NCI-H2171 (cell line): Measurements from ENCODE around the gene BSX.

Experiments
- DNase-seq: peaks from one replicate; lab custom pipeline; 2025; lab: John Stamatoyannopoulos, UW

The BSX gene

DNA sequence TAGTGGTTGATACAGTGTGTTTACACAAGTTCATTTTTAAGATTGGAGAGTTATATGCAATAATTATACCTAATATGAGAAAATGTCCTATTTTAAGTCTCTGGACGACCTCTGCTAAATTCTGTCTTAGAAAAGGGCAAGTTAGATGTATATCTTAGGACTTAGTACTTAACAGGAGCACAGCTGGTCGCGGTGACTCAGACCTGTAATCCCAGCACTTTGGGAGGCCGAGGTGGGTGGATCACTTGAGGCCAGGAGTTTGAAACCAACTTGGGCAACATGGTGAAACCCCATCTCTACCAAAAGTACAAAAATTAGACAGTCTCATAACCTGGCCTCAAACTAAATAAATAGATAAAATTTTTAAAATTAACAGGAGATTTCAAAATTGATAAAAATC is 27.2 kb downstream of the BSX start:
- no peak for DNase-seq

DNA sequence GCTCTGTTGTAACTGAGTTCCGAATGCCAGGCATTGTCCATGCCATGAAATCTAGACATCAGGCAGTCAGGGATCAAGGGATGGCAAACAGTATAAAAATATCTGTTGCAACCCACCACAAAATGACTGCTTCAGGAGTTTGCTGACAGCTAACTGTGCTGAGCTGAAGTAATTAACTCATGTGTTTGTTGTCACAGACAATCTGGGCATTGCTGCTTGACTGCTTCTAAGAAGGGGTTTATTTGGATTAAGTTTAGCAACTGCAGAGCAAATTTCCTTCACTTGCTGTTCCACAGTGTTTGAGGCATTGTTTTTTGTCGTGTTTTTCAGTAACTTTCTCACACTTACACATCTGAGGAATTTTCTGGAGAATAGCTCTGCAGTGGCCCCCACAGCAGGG is 30.4 kb downstream of the BSX start:
- no peak for DNase-seq

DNA sequence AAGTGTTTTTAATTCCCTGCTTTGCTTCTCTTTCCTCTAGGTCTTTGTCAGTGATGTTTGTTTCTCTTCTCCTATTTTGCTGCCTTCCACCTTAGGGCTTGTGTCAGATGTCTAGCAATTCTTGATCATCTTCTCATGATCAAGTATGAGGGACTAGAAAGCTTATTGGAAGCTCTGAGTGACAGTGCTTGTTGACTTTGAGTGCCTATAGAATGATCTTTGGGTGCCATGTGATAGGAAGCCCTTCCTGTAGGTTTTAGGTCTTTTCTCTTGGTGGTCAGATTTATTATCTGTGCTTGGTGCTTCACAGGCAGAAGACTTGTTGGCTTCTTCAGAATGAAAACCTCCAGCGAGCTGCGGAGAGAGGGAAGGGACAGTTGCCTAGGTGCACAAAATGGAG is 43.1 kb downstream of the BSX start:
- DNase-seq = no peak

DNA sequence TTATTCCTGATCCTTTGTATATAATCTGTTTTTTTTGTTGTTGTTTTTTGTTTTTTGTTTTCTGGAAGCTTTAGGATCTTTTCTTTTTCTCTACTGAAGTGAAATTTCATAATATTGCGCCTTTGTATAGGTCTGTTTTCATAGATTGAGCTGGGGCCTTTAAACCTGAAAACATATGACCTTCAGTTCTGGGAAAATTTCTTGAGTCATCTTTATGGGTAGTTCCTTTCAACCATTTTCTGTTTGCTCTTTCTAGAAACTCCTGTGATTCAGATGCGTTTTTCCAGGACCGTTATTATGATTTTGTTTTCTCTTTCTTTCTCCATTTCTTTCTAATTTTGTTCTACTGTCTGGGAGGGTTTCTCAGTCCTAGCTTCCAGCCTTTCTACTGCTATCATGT is 43.7 kb downstream of the BSX start:
- DNase-seq = no peak

DNA sequence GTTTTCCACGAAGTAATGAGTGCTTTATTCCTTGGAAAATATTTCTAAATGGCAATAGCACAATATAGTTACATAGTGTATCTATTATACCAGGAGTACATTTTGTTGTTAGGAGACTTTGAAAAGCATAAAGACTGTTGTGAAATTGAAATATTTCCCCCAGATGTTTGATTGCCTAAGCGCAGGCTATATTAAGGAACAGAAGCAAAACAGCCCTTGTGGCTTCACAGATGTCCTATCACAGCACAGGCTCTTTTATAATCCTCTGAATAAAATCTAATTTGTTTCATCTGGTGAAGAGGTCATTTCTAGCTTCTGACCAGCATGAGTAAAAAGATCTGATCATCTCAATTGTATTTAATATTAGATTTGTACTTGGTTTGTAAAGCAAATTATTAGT is 48.2 kb downstream of the BSX start:
- DNase-seq = no peak

DNA sequence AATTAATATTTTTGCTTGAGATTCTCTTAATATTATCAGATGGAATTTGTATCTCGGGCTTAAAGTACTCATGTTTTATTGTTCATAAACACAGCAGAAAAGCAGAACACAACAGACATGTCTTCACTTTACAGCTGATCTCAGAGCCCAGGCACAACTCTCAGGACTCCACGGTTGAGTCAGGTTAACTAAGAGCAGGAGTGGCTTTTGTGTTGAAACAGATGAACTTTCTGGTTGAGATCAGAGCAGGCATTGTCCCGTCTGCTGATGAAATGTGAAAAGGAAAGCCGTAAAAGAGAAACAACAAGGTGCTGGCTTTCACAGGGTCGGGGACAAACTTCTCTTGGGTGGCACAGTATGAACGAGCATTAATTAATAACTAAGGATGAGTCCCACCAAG is 50.1 kb downstream of the BSX start:
- no peak for DNase-seq
